OCI-LY3 (cell line): Measurements from ENCODE around the gene NLGN2.

Experiments
- H2AFZ ChIP-seq: fragments of 200-600, 300-600 bp; shearing (Covaris generic); 2 replicates; pipeline ENCODE4 v1.6.0; 2014; ENCODE audit warnings: antibody characterized with exemption, low read depth, low read length
- H3K27ac ChIP-seq: fragments of 200-600, 300-600 bp; sonication (generic); 2 replicates; pipeline ENCODE4 v1.5.1; 2014; ENCODE audit warnings: mild to moderate bottlenecking, low read length, moderate library complexity, mixed read lengths
- H3K27me3 ChIP-seq: fragments of 200-600, 300-600 bp; sonication (generic); 2 replicates; pipeline ENCODE4 v1.6.1; 2014; ENCODE audit warnings: low read depth, low read length, mixed read lengths
- H3K36me3 ChIP-seq: fragments of 200-600, 300-600 bp; sonication (generic); replicated peaks from 2 replicates; pipeline ENCODE3; 2014; ENCODE audit warnings: low read depth, low read length, mixed read lengths
- H3K4me1 ChIP-seq: fragments of 300-600, 200-600 bp; sonication (generic); 2 replicates; pipeline ENCODE4 v1.6.1; 2014; ENCODE audit warnings: low read length, mixed read lengths
- H3K4me2 ChIP-seq: fragments of 200-600, 300-600 bp; sonication (generic); 2 replicates; pipeline ENCODE4 v1.6.1; 2014; ENCODE audit warnings: low read length, mixed read lengths
- H3K4me3 ChIP-seq: fragments of 300-600, 200-600 bp; sonication (generic); 2 replicates; pipeline ENCODE4 v1.5.1; 2014; ENCODE audit warnings: antibody characterized with exemption, mild to moderate bottlenecking, low read length, moderate library complexity
- H3K79me2 ChIP-seq: fragments of 300-600, 200-600 bp; shearing (Covaris generic); 2 replicates; pipeline ENCODE4 v1.6.1; 2014; ENCODE audit warnings: mild to moderate bottlenecking, low read length, mixed read lengths
- H3K9ac ChIP-seq: fragments of 300-600, 200-600 bp; shearing (Covaris generic); 2 replicates; pipeline ENCODE4 v1.6.0; 2014; ENCODE audit warnings: mild to moderate bottlenecking, low read length, moderate library complexity
- H3K9me3 ChIP-seq: fragments of 200-600, 300-600 bp; shearing (Covaris generic); 2 replicates; pipeline ENCODE4 v1.6.1; 2014; ENCODE audit warnings: low read length, mixed read lengths; ENCODE audit not compliant: insufficient read depth
- H4K20me1 ChIP-seq: fragments of 200-600, 300-600 bp; sonication (generic); 2 replicates; pipeline ENCODE4 v1.6.1; 2016; ENCODE audit warnings: low read length, mixed read lengths; ENCODE audit not compliant: insufficient read depth
- EZH2phosphoT487 ChIP-seq: fragments of 200-600 bp; shearing (Covaris generic); IDR thresholded peaks from 2 replicates; pipeline ENCODE4 v1.6.1; 2018; ENCODE audit warnings: antibody characterized with exemption, mixed run types, low read depth
- TF ChIP-seq, protein P1 (sequence below): fragments of 200-600, 300-600 bp; sonication (generic); IDR thresholded peaks from 2 replicates; pipeline ENCODE4 v1.5.1; 2014; ENCODE audit warnings: antibody characterized with exemption, low read length, low read depth

NLGN2 gene

DNA sequence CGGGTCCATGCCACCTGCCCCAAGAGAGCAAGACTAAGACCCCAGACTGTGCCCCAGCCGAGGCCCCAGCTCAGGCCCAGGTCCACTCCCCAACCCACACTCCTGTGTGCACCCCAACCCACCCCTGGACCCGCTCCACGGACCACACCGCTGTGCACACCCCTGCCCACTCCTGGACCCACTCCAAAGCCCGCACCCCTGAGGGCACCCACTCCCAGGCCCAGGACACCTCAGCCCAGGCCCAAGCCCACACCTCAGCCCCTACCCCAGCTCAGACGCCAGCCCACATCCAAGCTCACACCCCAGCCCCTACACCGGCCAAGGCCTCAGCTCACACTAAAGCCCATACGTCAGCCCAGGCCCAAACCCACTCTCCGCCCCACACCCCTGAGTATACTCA lies 22.1 kb downstream of the NLGN2 start:
- Histone ChIP-seq H3K4me3 (no peak overlapping the region), H3K4me1 (no peaks in the 10 kb centered on the region), H4K20me1 (no peaks in the 10 kb centered on the region), H3K9me3 (no peaks in the 10 kb centered on the region), H3K36me3 (no peaks in the 10 kb centered on the region), H2AFZ (no peak overlapping the region), H3K4me2 (no peak overlapping the region), H3K79me2 (no peaks in the 10 kb centered on the region), H3K9ac (no peak overlapping the region), H3K27ac (no peak overlapping the region), H3K27me3 (no peaks in the 10 kb centered on the region)
- TF ChIP-seq EZH2phosphoT487 = no peak
- TF ChIP-seq, protein P1, sequence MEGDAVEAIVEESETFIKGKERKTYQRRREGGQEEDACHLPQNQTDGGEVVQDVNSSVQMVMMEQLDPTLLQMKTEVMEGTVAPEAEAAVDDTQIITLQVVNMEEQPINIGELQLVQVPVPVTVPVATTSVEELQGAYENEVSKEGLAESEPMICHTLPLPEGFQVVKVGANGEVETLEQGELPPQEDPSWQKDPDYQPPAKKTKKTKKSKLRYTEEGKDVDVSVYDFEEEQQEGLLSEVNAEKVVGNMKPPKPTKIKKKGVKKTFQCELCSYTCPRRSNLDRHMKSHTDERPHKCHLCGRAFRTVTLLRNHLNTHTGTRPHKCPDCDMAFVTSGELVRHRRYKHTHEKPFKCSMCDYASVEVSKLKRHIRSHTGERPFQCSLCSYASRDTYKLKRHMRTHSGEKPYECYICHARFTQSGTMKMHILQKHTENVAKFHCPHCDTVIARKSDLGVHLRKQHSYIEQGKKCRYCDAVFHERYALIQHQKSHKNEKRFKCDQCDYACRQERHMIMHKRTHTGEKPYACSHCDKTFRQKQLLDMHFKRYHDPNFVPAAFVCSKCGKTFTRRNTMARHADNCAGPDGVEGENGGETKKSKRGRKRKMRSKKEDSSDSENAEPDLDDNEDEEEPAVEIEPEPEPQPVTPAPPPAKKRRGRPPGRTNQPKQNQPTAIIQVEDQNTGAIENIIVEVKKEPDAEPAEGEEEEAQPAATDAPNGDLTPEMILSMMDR = no peak

GRCh38 chr17:7431231-7431630 lies 23.6 kb downstream of the NLGN2 start:
- Histone ChIP-seq H3K27me3 (no peaks in the 10 kb centered on the region), H2AFZ (no peak overlapping the region), H3K9me3 (no peaks in the 10 kb centered on the region), H3K36me3 (no peaks in the 10 kb centered on the region), H3K9ac (no peak overlapping the region), H3K79me2 (no peaks in the 10 kb centered on the region), H3K27ac (no peak overlapping the region), H3K4me2 (no peak overlapping the region), H4K20me1 (no peaks in the 10 kb centered on the region), H3K4me3 (no peak overlapping the region), H3K4me1 (peaks cover 3% of the 10 kb centered on the region)
- no peak for TF ChIP-seq EZH2phosphoT487

DNA sequence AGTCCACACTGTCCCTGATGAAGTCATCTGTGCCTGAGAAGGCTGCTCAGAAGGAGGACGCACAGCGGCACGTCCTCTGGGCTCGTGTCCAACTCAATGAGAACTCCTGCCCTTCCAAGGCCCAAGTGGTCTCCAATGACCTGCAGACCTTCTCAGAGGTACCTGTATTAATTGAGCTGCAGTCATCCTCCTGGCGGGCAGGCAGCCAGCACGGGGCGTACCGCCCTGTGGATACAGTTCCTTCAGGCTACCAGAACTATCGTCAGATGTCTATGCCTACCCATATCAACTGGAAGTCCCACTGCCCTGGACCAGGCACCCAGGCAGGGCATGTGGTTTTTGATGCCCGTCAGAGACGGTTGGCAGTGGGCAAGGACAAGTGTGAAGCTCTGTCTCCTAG lies 24.7 kb downstream of the NLGN2 start:
- Histone ChIP-seq H3K4me1 (peaks cover 5% of the 10 kb centered on the region), H3K4me3 (no peak overlapping the region), H3K27ac (no peak overlapping the region), H3K9me3 (no peaks in the 10 kb centered on the region), H3K27me3 (no peaks in the 10 kb centered on the region), H3K4me2 (no peak overlapping the region), H4K20me1 (no peaks in the 10 kb centered on the region), H3K9ac (no peak overlapping the region), H3K36me3 (no peaks in the 10 kb centered on the region), H2AFZ (no peak overlapping the region), H3K79me2 (no peaks in the 10 kb centered on the region)
- TF ChIP-seq EZH2phosphoT487 = no peak
- TF ChIP-seq, protein P1 = no peak

DNA sequence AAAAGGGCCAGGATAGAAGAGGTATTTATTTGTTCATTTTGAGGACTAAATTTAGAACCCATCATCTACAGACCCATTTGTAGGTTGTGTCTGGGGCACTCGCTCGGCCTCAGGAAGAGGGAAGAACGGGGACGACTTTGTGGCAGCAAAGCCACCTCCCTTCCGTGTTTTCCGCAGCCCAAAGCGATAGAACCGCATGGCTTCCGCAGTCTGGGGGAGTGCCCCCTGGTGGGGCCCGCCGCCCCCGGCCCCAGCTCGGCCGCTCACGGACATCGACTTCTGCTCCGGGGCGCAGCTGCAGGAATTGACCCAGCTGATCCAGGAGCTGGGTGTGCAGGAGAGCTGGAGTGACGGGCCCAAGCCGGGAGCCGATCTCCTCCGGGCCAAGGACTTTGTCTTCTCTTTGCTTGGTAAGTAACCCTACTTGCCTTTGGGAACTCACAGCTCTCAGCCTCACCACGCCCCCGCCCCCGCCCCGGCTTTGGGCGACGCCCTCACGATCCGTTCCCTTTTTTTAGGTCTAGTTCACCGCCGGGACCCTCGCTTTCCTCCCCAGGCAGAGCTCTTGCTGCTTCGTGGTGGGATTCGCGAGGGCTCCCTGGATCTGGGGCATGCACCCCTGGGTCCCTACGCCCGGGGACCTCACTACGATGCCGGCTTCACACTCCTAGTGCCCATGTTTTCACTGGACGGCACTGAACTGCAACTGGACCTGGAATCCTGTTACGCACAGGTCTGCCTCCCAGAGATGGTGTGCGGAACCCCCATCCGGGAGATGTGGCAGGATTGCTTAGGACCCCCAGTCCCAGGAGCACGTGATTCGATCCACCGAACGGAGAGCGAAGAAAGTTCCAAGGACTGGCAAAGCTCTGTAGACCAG lies 28.3 kb downstream of the NLGN2 start:
- no peaks in the 10 kb centered on the region for H3K9me3 ChIP-seq
- H3K4me2 ChIP-seq = peak overlapping the region; percentile 84
- peak overlapping the region; percentile 44 for H3K27ac ChIP-seq
- H3K79me2 ChIP-seq = no peaks in the 10 kb centered on the region
- no peaks in the 10 kb centered on the region for H4K20me1 ChIP-seq
- peak overlapping the region; percentile 83 for H3K4me3 ChIP-seq
- H3K9ac ChIP-seq = peak overlapping the region; percentile 63
- TF ChIP-seq EZH2phosphoT487 = no peak
- TF ChIP-seq, protein P1 = no peak
- H3K4me1 ChIP-seq = peaks cover 12% of the 10 kb centered on the region
- H3K27me3 ChIP-seq = 0 out of 2 replicates have a peak, but pooled peaks cover 3% of the 10 kb centered on the region
- H3K36me3 ChIP-seq = no peaks in the 10 kb centered on the region
- H2AFZ ChIP-seq = 0 out of 2 replicates have a peak overlapping the region, but pooled peaks have one; percentile 47
